ENCODE data around the gene NLRC5.

GRCh38 chr16:57105184-57105583 is 115.8 kb downstream of the NLRC5 start:
- TF ChIP-seq, protein P1, sequence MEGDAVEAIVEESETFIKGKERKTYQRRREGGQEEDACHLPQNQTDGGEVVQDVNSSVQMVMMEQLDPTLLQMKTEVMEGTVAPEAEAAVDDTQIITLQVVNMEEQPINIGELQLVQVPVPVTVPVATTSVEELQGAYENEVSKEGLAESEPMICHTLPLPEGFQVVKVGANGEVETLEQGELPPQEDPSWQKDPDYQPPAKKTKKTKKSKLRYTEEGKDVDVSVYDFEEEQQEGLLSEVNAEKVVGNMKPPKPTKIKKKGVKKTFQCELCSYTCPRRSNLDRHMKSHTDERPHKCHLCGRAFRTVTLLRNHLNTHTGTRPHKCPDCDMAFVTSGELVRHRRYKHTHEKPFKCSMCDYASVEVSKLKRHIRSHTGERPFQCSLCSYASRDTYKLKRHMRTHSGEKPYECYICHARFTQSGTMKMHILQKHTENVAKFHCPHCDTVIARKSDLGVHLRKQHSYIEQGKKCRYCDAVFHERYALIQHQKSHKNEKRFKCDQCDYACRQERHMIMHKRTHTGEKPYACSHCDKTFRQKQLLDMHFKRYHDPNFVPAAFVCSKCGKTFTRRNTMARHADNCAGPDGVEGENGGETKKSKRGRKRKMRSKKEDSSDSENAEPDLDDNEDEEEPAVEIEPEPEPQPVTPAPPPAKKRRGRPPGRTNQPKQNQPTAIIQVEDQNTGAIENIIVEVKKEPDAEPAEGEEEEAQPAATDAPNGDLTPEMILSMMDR (IDR thresholded peaks at IDR 0.05; ENCODE audit: low read depth, low read length, poor library complexity, severe bottlenecking): no peak
- TF ChIP-seq EZH2phosphoT487 (IDR thresholded peaks at IDR 0.05; ENCODE audit: borderline replicate concordance, low read length): no peak

All from DOHH2 (cell line).